ENCODE results near the gene L1CAM.

L1CAM gene

DNA sequence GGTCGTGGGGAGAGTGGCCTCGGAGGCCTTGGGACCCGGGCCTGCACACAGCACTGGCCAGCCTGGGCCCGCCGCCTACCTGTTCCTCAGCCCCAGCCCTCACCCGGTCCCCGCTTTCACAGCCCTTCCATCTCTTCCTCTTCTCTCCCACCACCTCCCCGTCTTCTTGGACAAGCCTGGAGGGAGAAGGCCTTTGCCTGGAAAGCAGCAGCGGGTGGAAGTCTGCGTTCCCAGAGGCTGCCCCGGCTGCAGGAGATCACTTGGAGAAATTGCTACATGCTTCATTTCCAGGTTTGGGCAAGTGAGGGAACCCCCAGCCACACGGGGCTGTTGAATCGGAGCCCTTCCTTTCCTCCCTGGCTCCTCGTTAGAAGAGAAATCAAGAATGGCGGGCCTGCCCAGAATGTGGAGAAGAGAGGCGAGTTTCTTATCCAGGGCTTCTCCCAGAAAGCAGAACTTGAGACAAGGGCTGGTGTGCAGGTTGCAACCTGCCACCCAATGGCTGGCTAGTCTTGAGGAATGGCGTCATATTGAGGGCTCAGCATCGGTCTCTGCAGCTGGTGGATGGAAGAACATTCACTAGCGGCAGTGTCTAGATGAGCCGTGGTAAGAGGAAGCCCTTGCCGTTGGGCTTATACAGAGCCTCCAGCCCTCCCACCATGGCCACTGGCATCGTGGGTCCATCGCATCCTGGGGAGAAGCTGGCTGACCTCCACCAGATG is 54.4 kb downstream of the L1CAM start:
- no peaks in the 10 kb centered on the region for H4K20me1 ChIP-seq (ENCODE audit: insufficient read depth, low read length)
- H3K27ac ChIP-seq (ENCODE audit: low read length) = no peak overlapping the region
- no peak overlapping the region for H2AFZ ChIP-seq (ENCODE audit: low read depth, low read length)
- H3K27me3 ChIP-seq (ENCODE audit: low read depth, low read length) = no peaks in the 10 kb centered on the region
- H3K36me3 ChIP-seq (replicated peaks; ENCODE audit: low read depth, low read length) = no peaks in the 10 kb centered on the region
- TF ChIP-seq, protein P1, sequence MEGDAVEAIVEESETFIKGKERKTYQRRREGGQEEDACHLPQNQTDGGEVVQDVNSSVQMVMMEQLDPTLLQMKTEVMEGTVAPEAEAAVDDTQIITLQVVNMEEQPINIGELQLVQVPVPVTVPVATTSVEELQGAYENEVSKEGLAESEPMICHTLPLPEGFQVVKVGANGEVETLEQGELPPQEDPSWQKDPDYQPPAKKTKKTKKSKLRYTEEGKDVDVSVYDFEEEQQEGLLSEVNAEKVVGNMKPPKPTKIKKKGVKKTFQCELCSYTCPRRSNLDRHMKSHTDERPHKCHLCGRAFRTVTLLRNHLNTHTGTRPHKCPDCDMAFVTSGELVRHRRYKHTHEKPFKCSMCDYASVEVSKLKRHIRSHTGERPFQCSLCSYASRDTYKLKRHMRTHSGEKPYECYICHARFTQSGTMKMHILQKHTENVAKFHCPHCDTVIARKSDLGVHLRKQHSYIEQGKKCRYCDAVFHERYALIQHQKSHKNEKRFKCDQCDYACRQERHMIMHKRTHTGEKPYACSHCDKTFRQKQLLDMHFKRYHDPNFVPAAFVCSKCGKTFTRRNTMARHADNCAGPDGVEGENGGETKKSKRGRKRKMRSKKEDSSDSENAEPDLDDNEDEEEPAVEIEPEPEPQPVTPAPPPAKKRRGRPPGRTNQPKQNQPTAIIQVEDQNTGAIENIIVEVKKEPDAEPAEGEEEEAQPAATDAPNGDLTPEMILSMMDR (IDR thresholded peaks at IDR 0.05; ENCODE audit: low read depth, low read length) = no peak
- TF ChIP-seq EZH2phosphoT487 (IDR thresholded peaks at IDR 0.05; ENCODE audit: low read depth) = no peak
- H3K9ac ChIP-seq (ENCODE audit: low read length) = no peak overlapping the region
- no peaks in the 10 kb centered on the region for H3K9me3 ChIP-seq (ENCODE audit: insufficient read depth, low read length)
- no peak overlapping the region for H3K4me3 ChIP-seq (ENCODE audit: low read length)
- no peak overlapping the region for H3K4me2 ChIP-seq (ENCODE audit: low read length)
- no peaks in the 10 kb centered on the region for H3K79me2 ChIP-seq (ENCODE audit: low read length)
- no peaks in the 10 kb centered on the region for H3K4me1 ChIP-seq (ENCODE audit: low read length)

DNA sequence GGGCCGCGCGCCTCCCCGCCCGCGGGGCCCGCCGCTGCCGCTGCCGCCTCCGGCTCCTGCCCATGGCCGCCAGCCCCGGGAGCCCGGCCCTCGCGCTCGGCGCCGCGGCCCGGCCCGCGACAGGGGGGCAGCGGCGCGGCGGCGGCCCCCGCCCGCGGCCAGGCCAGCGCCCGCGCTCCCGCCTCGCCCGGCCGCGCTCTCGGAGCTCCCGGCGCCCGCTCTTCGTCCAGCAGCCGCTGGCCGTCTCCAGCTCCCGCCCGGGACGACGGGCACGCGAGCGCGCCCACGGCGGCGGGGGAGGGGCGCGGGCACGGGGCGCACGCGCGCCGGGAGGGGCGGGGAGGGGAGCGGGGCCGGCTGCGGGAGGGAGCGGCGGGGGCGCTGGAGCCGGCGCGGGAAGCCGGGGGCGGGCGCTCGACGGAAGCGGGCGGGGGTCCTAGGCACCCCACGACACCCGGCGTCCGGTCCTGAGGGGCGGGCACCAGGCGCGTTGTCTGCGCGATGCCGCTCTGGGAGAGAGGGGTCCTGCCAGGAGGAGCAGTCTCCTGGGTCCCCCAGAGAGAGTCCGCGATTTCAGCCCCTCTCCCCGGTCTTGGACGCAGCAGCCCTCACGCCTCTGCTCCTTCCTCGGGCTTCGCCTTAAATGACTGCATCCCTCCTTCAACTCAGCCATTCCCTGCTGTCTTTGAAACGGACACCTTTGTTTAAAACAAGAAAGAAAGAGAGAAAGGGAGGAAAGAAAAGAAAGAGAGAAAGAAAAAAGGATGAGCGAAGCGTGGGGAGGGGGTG is 55.1 kb downstream of the L1CAM start:
- H3K4me3 ChIP-seq (ENCODE audit: low read length) = no peak overlapping the region
- no peaks in the 10 kb centered on the region for H3K9me3 ChIP-seq (ENCODE audit: insufficient read depth, low read length)
- no peak overlapping the region for H3K27ac ChIP-seq (ENCODE audit: low read length)
- no peak overlapping the region for H2AFZ ChIP-seq (ENCODE audit: low read depth, low read length)
- TF ChIP-seq, protein P1 (IDR thresholded peaks at IDR 0.05; ENCODE audit: low read depth, low read length) = no peak
- TF ChIP-seq EZH2phosphoT487 (IDR thresholded peaks at IDR 0.05; ENCODE audit: low read depth) = no peak
- no peaks in the 10 kb centered on the region for H3K27me3 ChIP-seq (ENCODE audit: low read depth, low read length)
- H3K4me2 ChIP-seq (ENCODE audit: low read length) = no peak overlapping the region
- H3K79me2 ChIP-seq (ENCODE audit: low read length) = no peaks in the 10 kb centered on the region
- H3K4me1 ChIP-seq (ENCODE audit: low read length) = no peaks in the 10 kb centered on the region
- no peaks in the 10 kb centered on the region for H3K36me3 ChIP-seq (replicated peaks; ENCODE audit: low read depth, low read length)
- H4K20me1 ChIP-seq (ENCODE audit: insufficient read depth, low read length) = no peaks in the 10 kb centered on the region
- no peak overlapping the region for H3K9ac ChIP-seq (ENCODE audit: low read length)

DNA sequence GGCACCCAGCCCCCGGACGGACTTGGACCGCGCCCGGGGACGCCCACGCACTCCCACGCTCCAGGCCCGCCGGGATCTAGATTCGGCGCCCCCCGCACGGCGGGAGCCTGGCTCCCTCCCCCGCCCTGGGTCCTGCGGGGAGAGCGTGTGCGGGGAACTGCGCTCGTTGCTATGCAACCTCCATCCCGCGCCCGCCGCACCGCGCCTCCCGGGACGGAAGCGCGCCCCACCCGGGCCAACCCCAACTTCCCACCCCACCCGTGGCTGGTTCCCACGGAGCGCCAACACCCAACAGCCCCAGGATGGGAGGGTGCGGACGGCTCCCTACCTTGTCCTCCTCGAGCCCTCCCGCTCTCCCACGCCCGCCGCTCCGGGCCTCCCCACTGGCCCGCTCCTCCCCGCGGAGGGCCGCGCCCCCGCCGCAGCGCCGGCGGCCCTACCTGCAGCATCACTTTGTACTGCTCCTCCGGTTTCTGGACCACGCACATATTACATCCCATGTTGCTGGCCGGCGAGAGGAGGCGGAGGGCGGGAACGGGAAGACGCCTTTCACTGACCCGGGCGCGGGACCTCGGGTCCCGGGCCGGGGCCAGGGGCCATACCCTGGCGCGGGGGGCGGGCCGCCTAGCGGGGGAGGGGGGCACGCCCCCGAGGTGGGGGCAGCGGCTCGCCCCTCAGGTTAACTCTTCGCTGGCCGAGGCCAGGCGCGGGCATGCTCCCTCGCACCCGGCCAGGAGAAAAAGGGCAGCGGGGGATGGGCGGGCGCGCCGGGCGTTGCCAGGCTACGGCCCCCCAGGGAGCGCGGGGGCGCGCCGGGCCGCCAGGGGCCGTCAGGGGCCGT is 56.0 kb downstream of the L1CAM start, which contains the start of gene PDZD4:
TSS of gene PDZD4 (minus strand) at position 746 of the 841 bp plus-strand sequence. CDS start at position 500, 246 bp downstream.
- Histone ChIP-seq H3K9ac (ENCODE audit: low read length) (no peak within 1 kb of the TSS), H3K9me3 (ENCODE audit: insufficient read depth, low read length) (no peaks in the 10 kb centered on the region), H3K4me2 (ENCODE audit: low read length) (no peak within 1 kb of the TSS), H3K27me3 (ENCODE audit: low read depth, low read length) (peaks cover 5% of the 10 kb centered on the region; the same call in 1 of the 2 replicates), H3K79me2 (ENCODE audit: low read length) (no peaks in the 10 kb centered on the region), H3K4me3 (ENCODE audit: low read length) (no peak within 1 kb of the TSS), H3K36me3 (replicated peaks; ENCODE audit: low read depth, low read length) (no peaks in the 10 kb centered on the region), H3K27ac (ENCODE audit: low read length) (no peak within 1 kb of the TSS), H2AFZ (ENCODE audit: low read depth, low read length) (no peak within 1 kb of the TSS), H4K20me1 (ENCODE audit: insufficient read depth, low read length) (no peaks in the 10 kb centered on the region), H3K4me1 (ENCODE audit: low read length) (no peaks in the 10 kb centered on the region)
- no peak for TF ChIP-seq EZH2phosphoT487 (IDR thresholded peaks at IDR 0.05; ENCODE audit: low read depth)
- TF ChIP-seq, protein P1 (IDR thresholded peaks at IDR 0.05; ENCODE audit: low read depth, low read length) = no peak

DNA sequence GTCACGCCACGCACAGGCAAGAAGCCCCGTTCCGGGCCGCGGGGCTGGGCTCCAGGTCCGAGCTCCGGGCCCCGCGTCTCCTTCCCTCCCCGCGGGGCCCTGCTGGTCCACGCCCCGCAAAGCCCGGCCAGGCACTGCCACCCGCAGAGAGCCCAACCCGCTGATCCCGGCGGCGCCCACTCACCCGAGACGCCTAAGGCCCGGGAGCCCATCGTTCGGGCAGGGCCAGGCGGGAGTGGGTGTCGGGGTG is 56.5 kb downstream of the L1CAM start:
- Histone ChIP-seq H3K36me3 (replicated peaks; ENCODE audit: low read depth, low read length) (no peaks in the 10 kb centered on the region), H3K27ac (ENCODE audit: low read length) (no peak overlapping the region), H3K27me3 (ENCODE audit: low read depth, low read length) (peaks cover 6% of the 10 kb centered on the region; the same call in 1 of the 2 replicates), H3K9ac (ENCODE audit: low read length) (no peak overlapping the region), H3K4me3 (ENCODE audit: low read length) (no peak overlapping the region), H2AFZ (ENCODE audit: low read depth, low read length) (no peak overlapping the region), H3K79me2 (ENCODE audit: low read length) (no peaks in the 10 kb centered on the region), H3K4me2 (ENCODE audit: low read length) (no peak overlapping the region), H4K20me1 (ENCODE audit: insufficient read depth, low read length) (no peaks in the 10 kb centered on the region), H3K9me3 (ENCODE audit: insufficient read depth, low read length) (no peaks in the 10 kb centered on the region), H3K4me1 (ENCODE audit: low read length) (no peaks in the 10 kb centered on the region)
- no peak for TF ChIP-seq EZH2phosphoT487 (IDR thresholded peaks at IDR 0.05; ENCODE audit: low read depth)
- TF ChIP-seq, protein P1 (IDR thresholded peaks at IDR 0.05; ENCODE audit: low read depth, low read length) = no peak
